NCI-H446 treated with DMSO at 0.1 percent for 48 hours (cell line): Measurements from ENCODE around the gene UBE2H.

Experiments used
- DNase-seq: peaks from one replicate; lab custom pipeline; 2025; lab: John Stamatoyannopoulos, UW

Gene UBE2H

GRCh38 chr7:129784783-129785684, 167.7 kb downstream of the UBE2H start:
- DNase-seq = no peak

GRCh38 chr7:129784437-129784782, 168.3 kb downstream of the UBE2H start:
- no peak for DNase-seq

- no peak for DNase-seq
Observed at GRCh38 chr7:129783584-129783919, 169.2 kb downstream of the UBE2H start.

- DNase-seq = no peak
Observed at GRCh38 chr7:129782818-129783583, 169.8 kb downstream of the UBE2H start.

- DNase-seq = no peak
Observed at GRCh38 chr7:129781928-129782817, 170.6 kb downstream of the UBE2H start.

- DNase-seq = no peak
Observed at GRCh38 chr7:129780974-129781927, 171.5 kb downstream of the UBE2H start.
